ENCODE data around the gene PITRM1.

Gene PITRM1

DNA sequence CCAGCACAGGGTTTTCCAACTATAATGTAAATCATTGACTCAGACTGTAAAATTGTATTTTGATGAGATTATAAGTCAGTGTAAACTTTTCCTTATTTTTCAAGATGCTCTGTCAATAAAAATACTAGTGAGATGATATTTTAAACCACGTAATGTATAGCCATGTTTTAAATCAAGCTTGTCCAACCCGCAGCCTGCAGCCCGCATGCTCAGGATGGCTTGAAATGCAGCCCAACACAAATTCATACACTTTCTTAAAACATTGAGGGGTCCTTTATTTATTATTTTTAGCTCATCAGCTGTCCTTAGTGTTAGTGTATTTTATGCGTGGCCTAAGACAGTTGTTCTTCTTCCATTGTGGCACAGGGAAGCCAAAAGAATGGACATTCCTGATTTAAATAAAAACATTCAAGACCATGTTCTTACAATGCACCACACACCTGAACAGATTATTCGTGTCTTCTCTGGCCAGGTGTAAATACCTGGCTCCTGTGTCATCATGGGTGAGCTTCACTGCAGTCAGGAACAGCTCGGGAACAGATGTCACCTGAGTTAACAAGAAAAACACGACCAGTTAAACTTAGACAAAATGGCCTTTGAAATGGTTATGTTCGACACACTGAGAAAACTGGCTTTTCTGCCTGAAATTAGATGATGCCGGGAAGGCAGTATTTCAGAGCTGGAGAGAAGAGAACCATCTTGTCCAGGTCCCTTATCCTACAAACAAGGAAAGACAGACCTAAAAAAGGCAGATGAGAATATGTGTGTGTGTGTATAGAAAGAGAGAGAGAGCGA lies 5.9 kb downstream of the PITRM1 start:
- DNase-seq (ENCODE audit: low read depth): no peak
- no peak overlapping the region for H3K4me3 ChIP-seq (ENCODE audit: control insufficient read depth, low read depth, low read length)
- TF ChIP-seq CTCF (conservative IDR thresholded peaks at IDR 0.05; ENCODE audit: control insufficient read depth, insufficient read depth, low read depth, low read length): no peak

DNA sequence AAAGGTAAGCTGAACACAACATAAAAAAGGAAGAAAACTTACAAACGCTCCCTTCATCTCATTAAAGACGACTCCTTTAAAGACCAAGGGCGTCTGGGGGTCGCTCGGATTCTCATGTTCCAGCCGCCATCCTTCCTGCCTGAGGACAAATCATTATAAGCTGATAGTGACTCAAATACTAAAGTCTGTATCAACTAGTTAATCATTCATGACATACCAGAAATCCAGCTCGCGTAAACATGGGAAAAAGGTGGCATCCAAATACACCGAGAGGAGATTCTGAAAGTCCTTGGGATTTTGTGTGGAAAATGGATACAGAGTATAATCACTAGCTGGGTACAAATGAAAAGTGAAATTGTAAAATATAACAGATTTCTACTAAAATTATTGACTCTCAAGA lies 7.4 kb downstream of the PITRM1 start:
- no peak for DNase-seq (ENCODE audit: low read depth)
- H3K4me3 ChIP-seq (ENCODE audit: control insufficient read depth, low read depth, low read length): no peak overlapping the region
- TF ChIP-seq CTCF (conservative IDR thresholded peaks at IDR 0.05; ENCODE audit: control insufficient read depth, insufficient read depth, low read depth, low read length): no peak

- H3K4me3 ChIP-seq (ENCODE audit: control insufficient read depth, low read depth, low read length): no peak overlapping the region
- TF ChIP-seq CTCF (conservative IDR thresholded peaks at IDR 0.05; ENCODE audit: control insufficient read depth, insufficient read depth, low read depth, low read length): no peak
- DNase-seq (ENCODE audit: low read depth): no peak
Measured at GRCh38 chr10:3163879-3164278, 8.7 kb downstream of the PITRM1 start.

DNA sequence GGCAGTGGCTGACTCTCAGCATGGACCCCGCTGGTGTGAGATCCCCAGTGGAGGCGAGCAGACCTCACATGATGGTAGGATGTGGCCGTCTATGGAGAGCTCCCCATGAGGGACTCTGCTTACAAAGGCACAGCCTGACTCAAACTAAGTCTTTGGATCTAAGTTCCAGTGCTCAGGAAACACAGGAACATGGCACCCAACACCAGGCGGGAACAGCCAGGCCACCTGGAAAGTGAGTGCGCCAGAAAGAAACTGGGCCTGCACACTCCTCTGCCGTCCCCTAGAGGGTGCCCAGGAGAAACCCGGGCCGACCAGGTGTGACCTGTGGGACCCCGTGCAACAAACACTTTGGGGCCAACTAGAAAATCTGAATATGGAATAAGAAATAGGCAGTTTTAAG lies 10.0 kb downstream of the PITRM1 start:
- DNase-seq (ENCODE audit: low read depth): no peak
- no peak overlapping the region for H3K4me3 ChIP-seq (ENCODE audit: control insufficient read depth, low read depth, low read length)
- TF ChIP-seq CTCF (conservative IDR thresholded peaks at IDR 0.05; ENCODE audit: control insufficient read depth, insufficient read depth, low read depth, low read length): peak; percentile 26

GRCh38 chr10:3159152-3159551 lies 13.4 kb downstream of the PITRM1 start:
- DNase-seq (ENCODE audit: low read depth): no peak
- H3K4me3 ChIP-seq (ENCODE audit: control insufficient read depth, low read depth, low read length): no peak overlapping the region
- no peak for TF ChIP-seq CTCF (conservative IDR thresholded peaks at IDR 0.05; ENCODE audit: control insufficient read depth, insufficient read depth, low read depth, low read length)

- no peak overlapping the region for H3K4me3 ChIP-seq (ENCODE audit: control insufficient read depth, low read depth, low read length)
- TF ChIP-seq CTCF (conservative IDR thresholded peaks at IDR 0.05; ENCODE audit: control insufficient read depth, insufficient read depth, low read depth, low read length): no peak
- no peak for DNase-seq (ENCODE audit: low read depth)
Measured at GRCh38 chr10:3154666-3155065, 17.9 kb downstream of the PITRM1 start.
